ENCODE results near the gene LRRC4C.

The LRRC4C gene

GRCh38 chr11:40252236-40252635 lies 1207.2 kb downstream of the LRRC4C start:
- no peaks in the 10 kb centered on the region for H3K4me1 ChIP-seq (ENCODE audit: control insufficient read depth, insufficient read depth, low read length)
- no peak overlapping the region for H3K4me3 ChIP-seq (ENCODE audit: low read length)
- H3K9ac ChIP-seq (ENCODE audit: low read length) = no peak overlapping the region
- H3K9me3 ChIP-seq (ENCODE audit: control insufficient read depth, low read length) = no peaks in the 10 kb centered on the region
- H3K36me3 ChIP-seq (ENCODE audit: control insufficient read depth, insufficient read depth, low read length, severe bottlenecking) = no peaks in the 10 kb centered on the region
- no peak for DNase-seq (ENCODE audit: low read depth)
- no peaks in the 10 kb centered on the region for H3K27me3 ChIP-seq (replicated peaks; ENCODE audit: control insufficient read depth, insufficient read depth, low read length)

GRCh38 chr11:40246983-40247382 lies 1212.5 kb downstream of the LRRC4C start:
- Histone ChIP-seq H3K9ac (ENCODE audit: low read length) (no peak overlapping the region), H3K27me3 (replicated peaks; ENCODE audit: control insufficient read depth, insufficient read depth, low read length) (no peaks in the 10 kb centered on the region), H3K4me1 (ENCODE audit: control insufficient read depth, insufficient read depth, low read length) (peaks cover 3% of the 10 kb centered on the region), H3K9me3 (ENCODE audit: control insufficient read depth, low read length) (no peaks in the 10 kb centered on the region), H3K4me3 (ENCODE audit: low read length) (no peak overlapping the region), H3K36me3 (ENCODE audit: control insufficient read depth, insufficient read depth, low read length, severe bottlenecking) (no peaks in the 10 kb centered on the region)
- no peak for DNase-seq (ENCODE audit: low read depth)

GRCh38 chr11:40241524-40242051 lies 1217.9 kb downstream of the LRRC4C start:
- Histone ChIP-seq H3K4me3 (ENCODE audit: low read length) (peak overlapping the region; percentile 42), H3K4me1 (ENCODE audit: control insufficient read depth, insufficient read depth, low read length) (peaks cover 18% of the 10 kb centered on the region), H3K9ac (ENCODE audit: low read length) (peak overlapping the region; percentile 16), H3K36me3 (ENCODE audit: control insufficient read depth, insufficient read depth, low read length, severe bottlenecking) (no peaks in the 10 kb centered on the region), H3K9me3 (ENCODE audit: control insufficient read depth, low read length) (no peaks in the 10 kb centered on the region), H3K27me3 (replicated peaks; ENCODE audit: control insufficient read depth, insufficient read depth, low read length) (no peaks in the 10 kb centered on the region)
- no peak for DNase-seq (ENCODE audit: low read depth)

- H3K9ac ChIP-seq (ENCODE audit: low read length) = no peak overlapping the region
- no peaks in the 10 kb centered on the region for H3K27me3 ChIP-seq (replicated peaks; ENCODE audit: control insufficient read depth, insufficient read depth, low read length)
- no peak for DNase-seq (ENCODE audit: low read depth)
- H3K9me3 ChIP-seq (ENCODE audit: control insufficient read depth, low read length) = no peaks in the 10 kb centered on the region
- no peaks in the 10 kb centered on the region for H3K36me3 ChIP-seq (ENCODE audit: control insufficient read depth, insufficient read depth, low read length, severe bottlenecking)
- H3K4me3 ChIP-seq (ENCODE audit: low read length) = peak overlapping the region; percentile 3
- peaks cover 18% of the 10 kb centered on the region for H3K4me1 ChIP-seq (ENCODE audit: control insufficient read depth, insufficient read depth, low read length)
Measured at GRCh38 chr11:40240284-40240683, 1219.2 kb downstream of the LRRC4C start.

- H3K27me3 ChIP-seq (replicated peaks; ENCODE audit: control insufficient read depth, insufficient read depth, low read length) = no peaks in the 10 kb centered on the region
- peaks cover 12% of the 10 kb centered on the region for H3K4me1 ChIP-seq (ENCODE audit: control insufficient read depth, insufficient read depth, low read length)
- H3K9ac ChIP-seq (ENCODE audit: low read length) = no peak overlapping the region
- H3K4me3 ChIP-seq (ENCODE audit: low read length) = no peak overlapping the region
- H3K9me3 ChIP-seq (ENCODE audit: control insufficient read depth, low read length) = no peaks in the 10 kb centered on the region
- no peak for DNase-seq (ENCODE audit: low read depth)
- no peaks in the 10 kb centered on the region for H3K36me3 ChIP-seq (ENCODE audit: control insufficient read depth, insufficient read depth, low read length, severe bottlenecking)
Measured at GRCh38 chr11:40236526-40236925, 1222.9 kb downstream of the LRRC4C start.

- H3K36me3 ChIP-seq (ENCODE audit: control insufficient read depth, insufficient read depth, low read length, severe bottlenecking) = no peaks in the 10 kb centered on the region
- H3K9me3 ChIP-seq (ENCODE audit: control insufficient read depth, low read length) = no peaks in the 10 kb centered on the region
- no peak overlapping the region for H3K9ac ChIP-seq (ENCODE audit: low read length)
- peaks cover 5% of the 10 kb centered on the region for H3K4me1 ChIP-seq (ENCODE audit: control insufficient read depth, insufficient read depth, low read length)
- H3K27me3 ChIP-seq (replicated peaks; ENCODE audit: control insufficient read depth, insufficient read depth, low read length) = no peaks in the 10 kb centered on the region
- DNase-seq (ENCODE audit: low read depth) = no peak
- no peak overlapping the region for H3K4me3 ChIP-seq (ENCODE audit: low read length)
Measured at GRCh38 chr11:40235841-40236240, 1223.6 kb downstream of the LRRC4C start.

GRCh38 chr11:40230821-40231220 lies 1228.6 kb downstream of the LRRC4C start:
- no peak overlapping the region for H3K4me3 ChIP-seq (ENCODE audit: low read length)
- no peaks in the 10 kb centered on the region for H3K36me3 ChIP-seq (ENCODE audit: control insufficient read depth, insufficient read depth, low read length, severe bottlenecking)
- H3K9me3 ChIP-seq (ENCODE audit: control insufficient read depth, low read length) = no peaks in the 10 kb centered on the region
- DNase-seq (ENCODE audit: low read depth) = no peak
- H3K4me1 ChIP-seq (ENCODE audit: control insufficient read depth, insufficient read depth, low read length) = no peaks in the 10 kb centered on the region
- H3K9ac ChIP-seq (ENCODE audit: low read length) = no peak overlapping the region
- H3K27me3 ChIP-seq (replicated peaks; ENCODE audit: control insufficient read depth, insufficient read depth, low read length) = no peaks in the 10 kb centered on the region

- Histone ChIP-seq H3K4me1 (ENCODE audit: control insufficient read depth, insufficient read depth, low read length) (no peaks in the 10 kb centered on the region), H3K4me3 (ENCODE audit: low read length) (no peak overlapping the region), H3K27me3 (replicated peaks; ENCODE audit: control insufficient read depth, insufficient read depth, low read length) (no peaks in the 10 kb centered on the region), H3K9me3 (ENCODE audit: control insufficient read depth, low read length) (no peaks in the 10 kb centered on the region), H3K36me3 (ENCODE audit: control insufficient read depth, insufficient read depth, low read length, severe bottlenecking) (no peaks in the 10 kb centered on the region), H3K9ac (ENCODE audit: low read length) (no peak overlapping the region)
- no peak for DNase-seq (ENCODE audit: low read depth)
Measured at GRCh38 chr11:40228662-40229061, 1230.8 kb downstream of the LRRC4C start.

- no peaks in the 10 kb centered on the region for H3K4me1 ChIP-seq (ENCODE audit: control insufficient read depth, insufficient read depth, low read length)
- H3K4me3 ChIP-seq (ENCODE audit: low read length) = no peak overlapping the region
- H3K36me3 ChIP-seq (ENCODE audit: control insufficient read depth, insufficient read depth, low read length, severe bottlenecking) = no peaks in the 10 kb centered on the region
- no peak for DNase-seq (ENCODE audit: low read depth)
- no peak overlapping the region for H3K9ac ChIP-seq (ENCODE audit: low read length)
- no peaks in the 10 kb centered on the region for H3K27me3 ChIP-seq (replicated peaks; ENCODE audit: control insufficient read depth, insufficient read depth, low read length)
- no peaks in the 10 kb centered on the region for H3K9me3 ChIP-seq (ENCODE audit: control insufficient read depth, low read length)
Measured at GRCh38 chr11:40227730-40228129, 1231.7 kb downstream of the LRRC4C start.

GRCh38 chr11:40226654-40227053 lies 1232.8 kb downstream of the LRRC4C start:
- DNase-seq (ENCODE audit: low read depth) = no peak
- Histone ChIP-seq H3K4me3 (ENCODE audit: low read length) (no peak overlapping the region), H3K9ac (ENCODE audit: low read length) (no peak overlapping the region)

GRCh38 chr11:40223596-40224330 lies 1235.7 kb downstream of the LRRC4C start:
- Histone ChIP-seq H3K4me1 (ENCODE audit: control insufficient read depth, insufficient read depth, low read length) (peaks cover 10% of the 10 kb centered on the region), H3K9ac (ENCODE audit: low read length) (no peak overlapping the region), H3K9me3 (ENCODE audit: control insufficient read depth, low read length) (no peaks in the 10 kb centered on the region), H3K36me3 (ENCODE audit: control insufficient read depth, insufficient read depth, low read length, severe bottlenecking) (no peaks in the 10 kb centered on the region), H3K4me3 (ENCODE audit: low read length) (no peak overlapping the region), H3K27me3 (replicated peaks; ENCODE audit: control insufficient read depth, insufficient read depth, low read length) (no peaks in the 10 kb centered on the region)
- DNase-seq (ENCODE audit: low read depth) = no peak

More at GRCh38 chr11:40226654-40227053, 1232.8 kb downstream of the LRRC4C start:
- H3K27me3 ChIP-seq (replicated peaks; ENCODE audit: control insufficient read depth, insufficient read depth, low read length) = no peaks in the 10 kb centered on the region
- no peaks in the 10 kb centered on the region for H3K9me3 ChIP-seq (ENCODE audit: control insufficient read depth, low read length)
- H3K36me3 ChIP-seq (ENCODE audit: control insufficient read depth, insufficient read depth, low read length, severe bottlenecking) = no peaks in the 10 kb centered on the region
- no peaks in the 10 kb centered on the region for H3K4me1 ChIP-seq (ENCODE audit: control insufficient read depth, insufficient read depth, low read length)

- Histone ChIP-seq H3K36me3 (ENCODE audit: control insufficient read depth, insufficient read depth, low read length, severe bottlenecking) (no peaks in the 10 kb centered on the region), H3K4me1 (ENCODE audit: control insufficient read depth, insufficient read depth, low read length) (peaks cover 10% of the 10 kb centered on the region), H3K4me3 (ENCODE audit: low read length) (no peak overlapping the region), H3K9ac (ENCODE audit: low read length) (no peak overlapping the region), H3K27me3 (replicated peaks; ENCODE audit: control insufficient read depth, insufficient read depth, low read length) (no peaks in the 10 kb centered on the region), H3K9me3 (ENCODE audit: control insufficient read depth, low read length) (no peaks in the 10 kb centered on the region)
- no peak for DNase-seq (ENCODE audit: low read depth)
Measured at GRCh38 chr11:40219401-40219800, 1240.1 kb downstream of the LRRC4C start.

Data from adipocyte (in vitro differentiated cells).